ENCODE data around the gene SRGAP2B. TPM values are rescaled to one million over a fixed set of nuclear protein-coding genes. Genes with fewer than 3 reads are reported as not detected.
A peak's percentile ranks its signal among the peaks of the same experiment; 100 is the strongest.
"Not testable (repeated sequence)": the region's sequence is repeated elsewhere in the genome, so short reads cannot be mapped to it uniquely, and the experiment has no call there.

The SRGAP2B gene
- total RNA-seq, 2 experiments from 2014 or later: 21.8 to 25.3 TPM

DNA sequence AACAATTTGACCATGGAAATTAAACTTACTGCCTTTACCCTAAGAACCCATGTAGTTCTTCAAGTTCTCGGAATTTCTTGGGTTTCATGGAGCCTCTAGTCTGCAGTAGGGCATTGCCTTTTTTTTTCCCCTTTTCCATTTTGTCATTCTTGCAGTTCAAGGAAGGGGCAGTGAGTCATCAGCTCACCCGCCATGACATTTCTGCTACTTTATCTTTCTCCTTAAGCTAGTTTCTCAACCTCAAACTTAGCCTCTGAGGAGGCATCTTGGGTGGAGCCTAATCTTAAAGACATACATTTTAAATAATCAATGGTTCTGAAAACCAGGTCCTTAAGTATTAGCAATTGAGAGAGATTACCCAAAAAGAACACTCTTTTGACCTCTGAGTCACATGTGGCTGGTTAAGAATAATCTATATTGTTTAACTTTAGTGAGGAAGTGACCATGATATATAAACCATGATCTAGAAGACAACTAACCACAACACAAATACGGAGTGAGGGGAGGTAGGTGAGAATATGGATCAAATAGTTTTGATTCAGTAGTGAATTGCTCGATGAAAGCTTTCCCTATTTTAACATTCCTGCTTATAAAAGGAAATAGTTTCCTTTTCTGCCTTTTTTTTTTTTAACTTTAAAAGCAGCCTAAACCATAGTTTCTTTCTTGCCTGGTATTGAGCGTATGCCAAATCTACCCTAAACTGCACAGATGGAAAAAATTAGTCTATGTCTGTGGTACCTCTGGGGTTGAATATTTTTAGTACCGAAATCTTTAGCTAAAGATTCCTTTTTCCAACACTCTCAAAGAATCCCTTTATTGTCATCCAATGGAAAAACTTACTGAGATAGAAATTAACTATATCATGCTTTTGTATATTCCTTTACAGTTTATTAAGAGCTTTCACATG is 20.7 kb upstream of the SRGAP2B start:
- CTCF ChIA-PET; intact Hi-C loops (cut with micrococcal nuclease); H3K27me3 Mint-ChIP-seq; POLR2A ChIA-PET; H3K27ac Mint-ChIP-seq; H3K36me3 Mint-ChIP-seq; H3K9me3 Mint-ChIP-seq; H3K4me1 Mint-ChIP-seq (ENCODE audit: low read depth); DNase-seq; H3K4me3 Mint-ChIP-seq: not testable (repeated sequence)

DNA sequence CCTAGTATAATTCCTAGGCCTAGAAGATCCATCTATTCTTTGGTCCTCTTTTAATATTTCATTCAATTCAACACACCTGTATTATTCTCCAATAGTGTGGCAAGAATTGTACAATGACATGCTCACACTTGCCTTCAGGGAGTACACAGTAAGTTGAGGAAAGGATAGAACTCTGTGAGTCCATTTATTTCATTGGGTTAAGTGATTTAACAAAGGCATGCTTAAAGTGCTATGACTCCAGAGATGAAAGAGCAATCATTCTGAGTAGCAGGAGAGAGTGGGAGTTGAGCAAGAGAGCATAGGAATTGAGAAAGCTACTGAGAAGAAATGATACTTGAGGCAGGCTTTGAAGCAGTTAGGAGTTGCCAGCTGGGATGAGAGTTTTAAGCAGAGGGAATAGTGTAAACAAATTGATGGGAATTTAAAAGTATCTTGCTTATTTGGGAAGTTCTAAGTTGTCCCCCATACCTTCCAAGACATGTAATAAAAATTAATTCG is 19.5 kb upstream of the SRGAP2B start:
- H3K27me3 Mint-ChIP-seq; intact Hi-C loops (cut with micrococcal nuclease); H3K27ac Mint-ChIP-seq; H3K36me3 Mint-ChIP-seq; H3K9me3 Mint-ChIP-seq; H3K4me1 Mint-ChIP-seq (ENCODE audit: low read depth); H3K4me3 Mint-ChIP-seq; POLR2A ChIA-PET; DNase-seq; CTCF ChIA-PET: not testable (repeated sequence)

DNA sequence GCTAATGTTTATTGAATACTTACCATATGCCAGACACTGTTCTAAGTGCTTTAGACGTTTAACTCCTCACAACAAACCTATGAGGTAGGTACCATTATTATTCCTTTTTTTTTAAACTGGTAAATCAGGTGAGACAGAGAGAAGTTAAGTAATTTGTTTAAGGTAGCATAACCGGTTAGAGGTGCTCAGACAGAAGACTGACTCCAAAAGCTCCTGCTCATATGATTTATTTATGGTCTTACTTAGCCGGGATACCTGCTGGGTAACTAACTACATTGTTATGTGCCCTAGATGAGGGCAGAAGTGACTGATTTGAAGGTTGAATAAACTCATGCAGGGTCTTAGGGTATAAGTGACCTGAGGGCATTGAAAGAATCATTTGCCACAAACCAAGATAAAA is 17.6 kb upstream of the SRGAP2B start:
- POLR2A ChIA-PET; H3K4me1 Mint-ChIP-seq (ENCODE audit: low read depth); intact Hi-C loops (cut with micrococcal nuclease); H3K9me3 Mint-ChIP-seq; DNase-seq; CTCF ChIA-PET; H3K36me3 Mint-ChIP-seq; H3K27me3 Mint-ChIP-seq; H3K27ac Mint-ChIP-seq; H3K4me3 Mint-ChIP-seq: not testable (repeated sequence)

DNA sequence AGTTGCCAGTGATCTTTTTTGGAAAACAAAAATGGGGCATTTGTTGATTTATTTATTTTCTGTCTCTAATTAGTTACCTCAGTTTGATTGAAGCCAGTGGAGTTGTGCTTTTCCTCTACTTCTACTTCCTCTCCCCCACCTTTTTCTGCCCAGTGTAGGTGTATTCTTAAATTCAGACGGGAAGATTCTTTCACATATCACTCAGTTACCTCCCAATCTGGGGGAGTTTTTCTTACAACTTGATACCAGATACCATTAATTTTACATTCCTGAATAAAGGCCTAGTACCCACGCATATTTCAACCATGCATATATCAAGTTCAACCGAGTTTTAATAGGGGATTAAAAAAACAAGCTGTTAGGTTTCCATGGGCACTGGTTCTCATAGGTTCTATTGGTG is 16.5 kb upstream of the SRGAP2B start:
- CTCF ChIA-PET; H3K4me1 Mint-ChIP-seq (ENCODE audit: low read depth); POLR2A ChIA-PET; DNase-seq; intact Hi-C loops (cut with micrococcal nuclease); H3K27me3 Mint-ChIP-seq; H3K4me3 Mint-ChIP-seq; H3K9me3 Mint-ChIP-seq; H3K27ac Mint-ChIP-seq; H3K36me3 Mint-ChIP-seq: not testable (repeated sequence)

DNA sequence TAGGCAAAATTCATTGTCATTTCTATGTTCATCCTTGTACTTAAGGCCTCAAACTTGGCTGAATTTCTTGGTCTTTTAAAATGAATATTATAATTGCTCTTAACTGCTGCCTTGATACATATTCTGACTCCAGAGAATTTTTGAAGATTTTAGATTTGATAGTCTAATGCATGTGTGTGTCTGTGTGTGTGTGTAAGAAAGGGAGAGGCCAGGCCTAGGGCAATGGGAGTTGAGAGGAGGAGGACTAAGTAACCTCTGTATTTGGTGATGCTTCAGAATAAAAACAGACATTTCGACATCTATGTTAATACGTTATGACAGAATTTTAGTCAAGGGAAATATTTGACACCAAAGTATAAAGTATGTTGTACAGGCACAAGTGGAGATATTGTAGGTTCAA is 8.2 kb upstream of the SRGAP2B start:
- CTCF ChIA-PET; H3K27me3 Mint-ChIP-seq; H3K27ac Mint-ChIP-seq; H3K4me3 Mint-ChIP-seq; POLR2A ChIA-PET; H3K36me3 Mint-ChIP-seq; H3K4me1 Mint-ChIP-seq (ENCODE audit: low read depth); DNase-seq; intact Hi-C loops (cut with micrococcal nuclease); H3K9me3 Mint-ChIP-seq: not testable (repeated sequence)

DNA sequence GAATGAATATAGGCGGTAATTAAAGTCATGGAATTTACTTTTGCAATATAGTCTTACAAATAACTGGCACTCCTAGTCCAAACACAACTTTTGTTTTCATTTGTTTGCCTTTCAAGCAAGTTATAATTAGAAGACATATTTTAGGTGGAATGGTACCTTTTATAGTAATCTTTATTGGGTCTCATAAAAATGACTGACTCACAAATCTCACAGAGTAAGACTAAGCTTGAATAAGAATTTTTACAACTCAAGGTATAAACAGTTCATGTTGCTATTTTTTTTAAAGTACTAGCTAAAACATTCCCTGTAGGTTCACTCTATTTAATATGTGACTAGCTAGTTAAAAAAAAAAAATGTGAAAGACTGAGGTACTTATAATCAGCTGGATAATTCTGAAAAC is 6.6 kb upstream of the SRGAP2B start:
- CTCF ChIA-PET; H3K36me3 Mint-ChIP-seq; intact Hi-C loops (cut with micrococcal nuclease); H3K4me1 Mint-ChIP-seq (ENCODE audit: low read depth); DNase-seq; POLR2A ChIA-PET; H3K9me3 Mint-ChIP-seq; H3K27me3 Mint-ChIP-seq; H3K4me3 Mint-ChIP-seq; H3K27ac Mint-ChIP-seq: not testable (repeated sequence)

DNA sequence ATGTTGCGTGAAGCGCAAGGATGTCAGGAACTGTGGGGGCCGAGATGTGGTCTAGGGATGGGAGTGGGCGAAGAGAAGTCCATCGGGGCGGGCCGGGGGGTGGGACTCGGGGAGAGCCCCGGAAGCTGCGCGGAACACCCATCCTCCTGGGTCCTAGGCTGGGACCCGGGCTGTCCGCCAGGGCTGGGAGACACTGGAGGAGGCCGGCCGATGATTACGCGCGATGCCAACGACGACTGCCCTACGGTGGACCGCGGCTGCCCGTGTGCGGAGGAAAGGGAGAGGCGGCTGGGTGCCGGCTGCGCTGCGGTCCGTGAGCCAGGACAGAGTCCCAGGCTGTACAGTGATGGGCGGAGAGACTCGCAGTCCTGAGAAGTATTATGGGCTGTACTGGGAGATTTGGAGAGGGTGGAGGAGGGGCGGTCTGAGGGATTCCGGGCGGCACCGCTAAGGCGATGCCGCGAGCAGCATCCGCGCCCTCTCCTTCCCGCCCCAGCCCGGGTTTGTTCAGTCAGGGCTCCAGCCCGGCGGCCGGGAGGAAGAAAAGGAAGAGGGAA is 395 bp downstream of the SRGAP2B start:
- POLR2A ChIA-PET; H3K27me3 Mint-ChIP-seq; H3K4me1 Mint-ChIP-seq (ENCODE audit: low read depth); intact Hi-C loops (cut with micrococcal nuclease); CTCF ChIA-PET; H3K27ac Mint-ChIP-seq; H3K36me3 Mint-ChIP-seq; H3K9me3 Mint-ChIP-seq: not testable (repeated sequence)
- peak overlapping the region; percentile 59 for H3K4me3 Mint-ChIP-seq
- peak; percentile 16 for DNase-seq

DNA sequence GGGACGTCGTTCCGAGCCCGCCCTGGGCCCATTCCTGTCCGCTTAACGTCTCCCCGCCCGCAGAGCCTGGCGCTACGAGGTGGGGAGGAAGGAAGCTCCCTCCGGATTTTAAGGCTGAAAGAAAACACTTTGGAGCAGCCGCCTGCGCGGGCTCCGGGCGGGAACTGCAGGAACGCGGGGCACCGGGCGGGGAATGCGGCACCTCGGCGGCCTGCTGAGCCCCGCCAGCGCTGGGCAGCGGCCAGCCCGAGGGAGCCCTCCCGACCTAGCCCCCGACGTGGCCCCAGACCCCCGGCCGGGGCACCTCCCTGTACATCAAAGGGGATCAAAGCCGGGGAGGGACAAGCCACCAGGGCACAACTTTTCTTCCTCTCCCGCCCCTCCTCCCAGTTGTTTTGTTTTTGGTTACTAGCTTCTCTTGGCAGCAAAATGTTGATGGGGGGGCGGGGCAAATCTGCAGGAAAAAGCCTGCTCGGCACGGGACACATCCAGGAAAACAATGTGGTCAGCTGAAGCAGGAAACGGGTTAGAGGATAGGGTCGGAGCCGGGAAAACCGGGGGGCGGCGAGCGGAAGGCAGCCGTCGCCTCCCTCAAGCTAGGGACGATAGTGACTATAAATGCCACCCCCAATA is 1.5 kb downstream of the SRGAP2B start:
- POLR2A ChIA-PET; H3K27ac Mint-ChIP-seq; H3K36me3 Mint-ChIP-seq; H3K4me1 Mint-ChIP-seq (ENCODE audit: low read depth); CTCF ChIA-PET; H3K9me3 Mint-ChIP-seq; intact Hi-C loops (cut with micrococcal nuclease); H3K27me3 Mint-ChIP-seq: not testable (repeated sequence)
- peak overlapping the region; percentile 89 for H3K4me3 Mint-ChIP-seq
- DNase-seq: peak; percentile 25

DNA sequence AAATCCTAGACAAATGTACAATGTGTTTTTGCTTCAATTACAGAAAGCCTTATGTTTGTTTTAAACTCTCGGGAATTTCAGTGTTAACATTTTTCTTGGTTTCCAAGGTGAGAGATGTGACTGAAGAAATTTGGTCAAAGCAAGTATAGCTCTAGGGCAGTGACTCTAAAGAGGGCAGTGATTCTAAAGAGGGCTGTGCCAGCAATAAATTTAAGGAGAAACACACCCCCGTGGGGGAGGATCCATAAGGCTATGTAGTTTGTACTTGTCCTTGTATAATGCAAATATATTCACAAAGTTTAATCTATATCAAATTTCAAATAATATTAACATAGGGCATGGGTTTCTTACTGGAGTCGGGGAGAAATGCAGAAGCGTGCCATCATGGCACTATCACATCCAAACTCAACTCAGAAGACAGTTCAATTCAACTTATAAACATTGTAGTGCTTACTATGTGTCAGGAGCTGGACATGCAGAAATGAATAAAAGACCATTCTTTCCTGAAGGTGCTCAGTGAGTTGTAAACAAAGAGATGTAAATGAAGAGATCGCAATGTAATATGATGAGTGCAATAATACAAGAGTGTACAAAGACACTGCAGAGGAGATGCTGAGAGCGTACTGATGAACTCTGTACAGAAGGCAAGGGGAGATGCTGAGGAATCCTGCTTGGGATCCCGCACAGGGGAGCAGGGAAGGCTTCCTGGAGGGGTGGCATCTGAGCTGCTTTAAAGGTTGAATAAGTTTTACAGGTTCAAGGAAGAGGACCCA is 12.5 kb downstream of the SRGAP2B start:
- H3K4me1 Mint-ChIP-seq (ENCODE audit: low read depth); DNase-seq; intact Hi-C loops (cut with micrococcal nuclease); H3K27ac Mint-ChIP-seq; CTCF ChIA-PET; H3K9me3 Mint-ChIP-seq; POLR2A ChIA-PET; H3K36me3 Mint-ChIP-seq; H3K27me3 Mint-ChIP-seq; H3K4me3 Mint-ChIP-seq: not testable (repeated sequence)

DNA sequence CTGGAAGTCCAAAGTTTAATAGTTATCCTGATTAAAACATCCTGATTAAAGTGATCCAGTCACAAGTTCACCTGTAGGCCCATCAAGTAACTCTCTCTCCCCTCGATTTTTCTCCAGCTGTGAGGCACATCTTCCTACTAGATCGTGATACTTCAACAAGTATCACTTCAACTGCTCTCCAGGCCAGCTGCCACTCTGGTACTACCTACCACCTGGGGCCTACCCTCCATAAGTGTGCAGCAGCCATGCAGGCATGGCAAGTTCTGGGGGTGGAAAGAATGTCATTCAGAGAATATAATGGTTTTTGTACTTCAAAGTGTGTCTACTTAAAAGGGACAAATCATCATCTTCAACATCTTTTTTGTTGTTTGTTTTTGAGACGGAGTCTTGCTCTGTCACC is 14.9 kb downstream of the SRGAP2B start:
- intact Hi-C loops (cut with micrococcal nuclease); H3K27ac Mint-ChIP-seq; DNase-seq; H3K9me3 Mint-ChIP-seq; H3K27me3 Mint-ChIP-seq; H3K4me3 Mint-ChIP-seq; POLR2A ChIA-PET; CTCF ChIA-PET; H3K4me1 Mint-ChIP-seq (ENCODE audit: low read depth); H3K36me3 Mint-ChIP-seq: not testable (repeated sequence)

DNA sequence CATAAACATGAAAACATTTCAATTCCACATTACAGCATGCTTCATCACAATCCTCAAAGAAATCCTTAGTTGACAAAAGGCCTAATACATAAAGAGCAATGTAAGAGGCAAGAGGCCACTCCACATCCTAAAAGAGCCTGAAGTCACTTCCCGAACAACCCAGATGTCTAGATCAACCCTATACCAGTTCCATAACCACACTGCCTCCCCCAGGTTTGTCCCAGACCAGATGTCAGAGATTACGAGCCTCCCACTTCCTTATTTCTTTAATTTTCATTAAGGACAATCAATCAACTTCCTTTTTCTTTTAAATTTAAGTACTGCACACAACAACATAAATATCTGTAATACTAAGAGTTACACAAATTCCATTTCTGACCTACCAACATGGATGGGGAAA is 15.4 kb downstream of the SRGAP2B start:
- DNase-seq; H3K27me3 Mint-ChIP-seq; H3K4me1 Mint-ChIP-seq (ENCODE audit: low read depth); H3K36me3 Mint-ChIP-seq; POLR2A ChIA-PET; CTCF ChIA-PET; intact Hi-C loops (cut with micrococcal nuclease); H3K9me3 Mint-ChIP-seq; H3K27ac Mint-ChIP-seq; H3K4me3 Mint-ChIP-seq: not testable (repeated sequence)

DNA sequence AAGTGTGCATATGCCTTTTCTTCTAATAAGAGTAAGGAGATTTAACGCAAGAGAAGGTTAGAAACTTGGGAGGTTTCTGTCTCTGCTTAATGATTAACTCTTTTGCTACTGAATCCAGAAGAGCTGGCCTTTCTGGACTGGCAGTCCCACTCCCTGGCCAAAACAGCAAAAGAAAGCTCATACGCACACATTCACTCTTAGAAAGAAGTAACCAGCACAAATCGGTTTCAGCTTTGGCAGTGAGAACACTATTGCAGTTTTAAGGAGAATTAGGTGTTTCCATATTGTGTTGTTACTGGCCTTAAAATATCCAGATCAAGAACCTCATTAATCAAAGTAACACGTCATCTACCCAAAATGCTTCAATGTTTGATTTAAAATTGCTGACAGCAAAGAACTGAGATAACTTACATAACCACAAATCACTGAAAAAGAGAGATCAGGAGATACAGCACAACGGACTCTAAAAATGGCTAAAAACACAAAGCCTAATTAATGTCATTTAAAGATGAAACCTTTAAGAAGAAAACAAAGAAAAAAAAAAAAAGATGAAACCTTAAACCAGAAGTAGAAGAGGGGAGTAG is 16.2 kb downstream of the SRGAP2B start:
- CTCF ChIA-PET; H3K9me3 Mint-ChIP-seq; POLR2A ChIA-PET; H3K36me3 Mint-ChIP-seq; H3K4me3 Mint-ChIP-seq; DNase-seq; H3K4me1 Mint-ChIP-seq (ENCODE audit: low read depth); H3K27ac Mint-ChIP-seq; intact Hi-C loops (cut with micrococcal nuclease); H3K27me3 Mint-ChIP-seq: not testable (repeated sequence)
